H1 (cell line): Measurements from ENCODE around the gene KRTAP3-2.

Experiments used
- CTCF ChIP-seq, 3 experiments: IDR thresholded peaks; 1 replicate in 2 of 3; 2 replicates in 1 of 3; pipeline versions ENCODE4 v1.5.1 to v1.6.1; 2011; ENCODE audit warnings: low read length in 3 of 3, mild to moderate bottlenecking in 3 of 3, inconsistent platforms in 2 of 3, low read depth in 1 of 3, moderate library complexity in 1 of 3; ENCODE audit not compliant: insufficient read depth in 1 of 3; ENCODE audit errors: control extremely low read depth in 1 of 3
- GTF2F1 ChIP-seq: IDR thresholded peaks from 2 replicates; pipeline ENCODE4 v1.6.1; 2012; ENCODE audit warnings: low read depth, low read length, improper control_type of control experiment, borderline replicate concordance
- KDM4A ChIP-seq: IDR thresholded peaks from one replicate; pipeline ENCODE4 v1.7.1; 2012; ENCODE audit warnings: low read depth, mild to moderate bottlenecking, moderate library complexity, low read length, inconsistent platforms; ENCODE audit not compliant: severe bottlenecking
- MAX ChIP-seq: IDR thresholded peaks from 2 replicates; pipeline ENCODE4 v1.6.1; 2012; ENCODE audit warnings: inconsistent platforms

GRCh38 chr17:41009936-41010335 lies 10.2 kb upstream of the KRTAP3-2 start:
- no peak for TF ChIP-seq KDM4A
- TF ChIP-seq CTCF (IDR thresholded peaks at IDR 0.05; ENCODE audit: control extremely low read depth in 1 of 3, insufficient read depth in 1 of 3, low read depth in 1 of 3, low read length in 3 of 3) = no peak
- TF ChIP-seq MAX = no peak
- no peak for TF ChIP-seq GTF2F1
